ENCODE results near the gene ZNF76.
A peak's percentile ranks its signal among the peaks of the same experiment; 100 is the strongest.

Gene ZNF76

DNA sequence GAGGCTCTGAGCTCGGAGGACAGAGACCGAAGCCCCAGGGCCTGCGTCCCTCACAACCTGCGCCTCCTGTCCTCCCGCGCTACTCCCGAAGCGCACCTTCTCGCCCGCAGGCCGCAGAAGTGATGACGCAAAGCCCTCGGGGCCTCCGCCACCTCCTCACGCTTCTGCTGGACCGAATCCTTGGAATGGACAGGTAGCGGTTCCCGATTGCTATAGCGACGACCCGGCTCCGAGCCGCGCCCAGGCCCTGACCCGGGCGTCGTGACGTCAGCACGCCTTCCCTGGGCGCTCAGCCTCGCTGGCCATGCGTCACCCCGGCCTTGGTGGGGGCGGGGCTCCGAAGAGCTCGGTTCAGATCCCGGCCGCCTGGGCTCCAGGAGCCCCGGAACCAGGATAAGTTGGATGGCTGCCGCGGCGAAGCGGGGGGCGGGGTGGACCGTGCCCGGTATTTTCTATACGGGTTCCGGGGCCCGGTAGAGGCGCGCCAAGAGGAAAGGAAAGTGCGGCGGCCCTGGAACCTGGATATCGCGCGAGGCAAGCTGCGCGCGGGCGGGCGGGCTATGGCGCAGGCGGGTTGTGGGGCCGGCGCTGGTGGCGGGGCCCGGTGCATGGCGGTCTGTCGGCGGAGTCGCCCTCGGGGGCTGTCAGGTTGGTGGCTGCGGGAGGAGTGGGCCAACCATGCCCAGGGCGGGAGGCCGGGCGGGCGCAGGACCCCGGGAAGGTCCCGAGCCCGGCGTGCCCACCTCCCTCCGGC lies at the start of gene ZNF76:
Gene ZNF76 (plus strand): TSS at position 542 of the 754 bp plus-strand sequence. CDS start 21,417 bp downstream, outside the sequence.
- DNase-seq (ENCODE audit: low read depth): peak; percentile 97
- peak; percentile 63; the same call in 1 of the 2 replicates for TF ChIP-seq MYC (IDR thresholded peaks at IDR 0.05; ENCODE audit: low read depth, low read length)
- TF ChIP-seq POLR2A (IDR thresholded peaks at IDR 0.05; ENCODE audit: extremely low read depth, insufficient read length): peak; percentile 27
- TF ChIP-seq, protein P1, sequence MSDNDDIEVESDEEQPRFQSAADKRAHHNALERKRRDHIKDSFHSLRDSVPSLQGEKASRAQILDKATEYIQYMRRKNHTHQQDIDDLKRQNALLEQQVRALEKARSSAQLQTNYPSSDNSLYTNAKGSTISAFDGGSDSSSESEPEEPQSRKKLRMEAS (IDR thresholded peaks at IDR 0.05; ENCODE audit: low read depth, low read length): no peak; the same call in none of the 2 replicates
- TF ChIP-seq, protein P2, sequence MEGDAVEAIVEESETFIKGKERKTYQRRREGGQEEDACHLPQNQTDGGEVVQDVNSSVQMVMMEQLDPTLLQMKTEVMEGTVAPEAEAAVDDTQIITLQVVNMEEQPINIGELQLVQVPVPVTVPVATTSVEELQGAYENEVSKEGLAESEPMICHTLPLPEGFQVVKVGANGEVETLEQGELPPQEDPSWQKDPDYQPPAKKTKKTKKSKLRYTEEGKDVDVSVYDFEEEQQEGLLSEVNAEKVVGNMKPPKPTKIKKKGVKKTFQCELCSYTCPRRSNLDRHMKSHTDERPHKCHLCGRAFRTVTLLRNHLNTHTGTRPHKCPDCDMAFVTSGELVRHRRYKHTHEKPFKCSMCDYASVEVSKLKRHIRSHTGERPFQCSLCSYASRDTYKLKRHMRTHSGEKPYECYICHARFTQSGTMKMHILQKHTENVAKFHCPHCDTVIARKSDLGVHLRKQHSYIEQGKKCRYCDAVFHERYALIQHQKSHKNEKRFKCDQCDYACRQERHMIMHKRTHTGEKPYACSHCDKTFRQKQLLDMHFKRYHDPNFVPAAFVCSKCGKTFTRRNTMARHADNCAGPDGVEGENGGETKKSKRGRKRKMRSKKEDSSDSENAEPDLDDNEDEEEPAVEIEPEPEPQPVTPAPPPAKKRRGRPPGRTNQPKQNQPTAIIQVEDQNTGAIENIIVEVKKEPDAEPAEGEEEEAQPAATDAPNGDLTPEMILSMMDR (IDR thresholded peaks at IDR 0.05; ENCODE audit: low read depth, low read length): no peak

DNA sequence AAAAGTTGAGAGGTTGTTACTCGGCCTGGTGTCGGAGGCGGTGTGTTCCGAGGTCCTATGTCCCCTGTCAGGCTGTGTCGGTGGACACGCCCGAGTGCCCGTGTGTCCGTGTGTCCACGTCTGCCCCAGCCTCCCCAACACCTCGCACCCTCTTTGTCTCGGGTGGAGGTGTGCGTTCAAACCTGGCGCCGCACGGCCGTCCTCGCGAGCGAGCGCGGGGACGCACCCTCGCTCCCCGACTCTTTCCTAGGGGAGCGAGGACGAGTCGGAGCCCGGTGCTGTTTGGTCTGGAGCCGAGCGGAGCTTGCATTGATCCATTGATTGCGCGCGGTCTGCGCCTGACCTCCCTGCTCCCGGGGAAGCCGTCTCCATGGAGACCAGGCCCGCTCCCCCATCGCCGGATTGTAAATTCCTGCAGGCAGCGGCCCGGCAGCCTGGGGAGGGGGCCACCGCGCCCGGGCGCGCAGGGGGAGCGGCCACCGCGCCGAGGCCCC lies 46.2 kb upstream of the ZNF76 start:
- TF ChIP-seq MYC (IDR thresholded peaks at IDR 0.05; ENCODE audit: low read depth, low read length): no peak
- TF ChIP-seq, protein P1 (IDR thresholded peaks at IDR 0.05; ENCODE audit: low read depth, low read length): no peak
- no peak for TF ChIP-seq POLR2A (IDR thresholded peaks at IDR 0.05; ENCODE audit: extremely low read depth, insufficient read length)
- TF ChIP-seq, protein P2 (IDR thresholded peaks at IDR 0.05; ENCODE audit: low read depth, low read length): no peak
- no peak for DNase-seq (ENCODE audit: low read depth)
- no peak overlapping the region for H3K4me3 ChIP-seq (ENCODE audit: low read depth, low read length)

More for the DNA sequence above, at the start of gene ZNF76:
- H3K4me3 ChIP-seq (ENCODE audit: low read depth, low read length): peak within 1 kb of the TSS; percentile 81

DNA sequence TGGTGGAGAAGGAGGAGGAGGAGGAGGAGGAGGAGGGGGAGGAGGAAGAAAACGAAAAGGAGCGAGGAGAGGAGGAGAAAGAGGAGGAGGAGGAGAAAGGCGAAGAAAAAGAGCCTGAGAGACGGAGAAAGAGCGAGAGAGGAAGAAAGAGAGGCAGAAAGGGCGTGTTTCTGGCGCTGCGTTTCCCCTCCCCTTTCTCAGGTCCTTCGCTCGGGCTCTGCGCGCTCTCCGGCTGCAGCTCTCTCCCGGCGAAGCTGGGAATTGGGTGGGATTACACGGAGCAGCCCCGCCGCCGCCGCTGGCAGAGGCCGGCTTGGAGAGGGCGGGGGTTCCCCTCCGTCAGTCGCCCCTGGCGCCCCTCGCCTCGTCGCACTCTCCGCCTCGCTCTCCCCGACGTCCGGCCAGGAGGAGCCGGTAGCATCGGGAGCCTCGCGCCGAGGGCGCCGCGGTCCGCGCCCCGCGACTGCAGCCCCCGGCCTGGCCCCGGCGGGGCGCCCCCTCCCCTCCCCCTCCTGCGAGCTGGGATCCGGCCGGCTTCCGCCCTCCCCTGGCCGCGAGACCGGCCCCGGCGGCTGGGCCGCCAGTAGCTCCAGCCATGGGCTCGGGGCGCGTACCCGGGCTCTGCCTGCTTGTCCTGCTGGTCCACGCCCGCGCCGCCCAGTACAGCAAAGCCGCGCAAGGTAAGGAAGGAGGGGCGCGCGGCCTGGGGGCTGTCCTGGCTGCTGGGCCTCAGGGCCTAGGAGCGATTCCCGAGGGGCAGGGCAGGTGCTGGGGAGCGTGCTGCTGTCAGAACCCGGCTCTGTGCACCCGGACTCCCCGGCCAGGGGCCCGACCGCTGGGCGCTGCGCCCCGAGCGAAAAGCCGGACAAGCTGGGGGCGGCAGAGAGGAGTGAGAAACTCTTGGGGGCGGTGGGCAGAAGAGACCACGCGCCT lies 45.4 kb upstream of the ZNF76 start, which contains the start of gene SCUBE3:
Gene SCUBE3 (plus strand): TSS at position 133 of the 933 bp plus-strand sequence. CDS start 463 bp downstream, at position 596.
- TF ChIP-seq, protein P1 (IDR thresholded peaks at IDR 0.05; ENCODE audit: low read depth, low read length): no peak
- TF ChIP-seq, protein P2 (IDR thresholded peaks at IDR 0.05; ENCODE audit: low read depth, low read length): no peak
- TF ChIP-seq MYC (IDR thresholded peaks at IDR 0.05; ENCODE audit: low read depth, low read length) (no peak), POLR2A (IDR thresholded peaks at IDR 0.05; ENCODE audit: extremely low read depth, insufficient read length) (no peak)
- no peak within 1 kb of the TSS for H3K4me3 ChIP-seq (ENCODE audit: low read depth, low read length)
- DNase-seq (ENCODE audit: low read depth): peak; percentile 30

DNA sequence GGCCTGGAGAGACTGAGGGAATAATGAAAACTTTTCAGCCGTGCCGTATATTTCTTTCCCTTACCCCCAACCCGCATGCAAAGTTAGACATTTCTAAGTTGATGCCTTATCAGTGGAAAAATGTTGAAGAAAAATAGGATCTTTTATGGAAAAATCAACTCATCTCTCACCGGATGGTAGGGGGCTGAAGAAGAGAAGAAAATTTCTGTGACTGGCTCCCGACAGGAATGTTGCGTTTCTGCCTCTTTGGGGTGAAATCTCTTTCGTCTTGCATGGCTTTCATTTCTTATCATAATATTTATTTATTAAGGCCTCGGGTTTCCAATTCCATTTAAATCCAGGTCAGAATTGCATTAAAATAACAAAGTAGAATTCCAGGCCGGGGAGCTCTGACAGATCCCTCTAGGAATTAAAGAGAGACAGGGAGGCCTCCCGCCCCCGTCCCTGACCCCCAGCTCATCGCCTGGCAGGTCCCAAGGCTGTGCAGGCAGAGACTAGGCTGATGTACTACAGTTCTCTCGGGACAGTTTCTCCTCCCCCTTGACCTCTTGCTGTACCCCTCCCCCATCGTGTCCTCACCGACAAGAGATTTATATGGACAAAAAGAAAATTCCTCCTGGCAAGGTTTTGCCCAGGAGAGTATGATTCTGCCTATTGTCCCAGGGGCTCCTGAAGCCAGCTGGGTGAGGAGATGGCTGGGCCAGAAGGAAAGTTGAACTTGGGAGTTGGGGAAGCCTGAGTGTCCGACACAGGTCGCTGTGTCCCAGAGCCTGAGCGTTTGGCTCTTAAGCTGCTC lies 44.5 kb upstream of the ZNF76 start:
- H3K4me3 ChIP-seq (ENCODE audit: low read depth, low read length): no peak overlapping the region
- no peak for DNase-seq (ENCODE audit: low read depth)
- no peak for TF ChIP-seq MYC (IDR thresholded peaks at IDR 0.05; ENCODE audit: low read depth, low read length)
- TF ChIP-seq, protein P1 (IDR thresholded peaks at IDR 0.05; ENCODE audit: low read depth, low read length): no peak
- TF ChIP-seq, protein P2 (IDR thresholded peaks at IDR 0.05; ENCODE audit: low read depth, low read length): no peak
- TF ChIP-seq POLR2A (IDR thresholded peaks at IDR 0.05; ENCODE audit: extremely low read depth, insufficient read length): no peak

Data from NB4 (cell line).